ENCODE measurements around the gene RNASEL. TPM values are rescaled to one million over a fixed set of nuclear protein-coding genes. Genes with fewer than 3 reads are reported as not detected.

The RNASEL gene
- total RNA-seq, 2 experiments from 2014 or later = 3.5 to 3.7 TPM

GRCh38 chr1:182600745-182601415 is 11.8 kb upstream of the RNASEL start:
- Mint-ChIP-seq H3K36me3 (ENCODE audit: low read depth) (no peaks in the 10 kb centered on the region), H3K27ac (no peak overlapping the region), H3K4me3 (no peak overlapping the region), H3K4me1 (ENCODE audit: low read depth) (peaks cover under 1% of the 10 kb centered on the region), H3K27me3 (no peaks in the 10 kb centered on the region), H3K9me3 (no peaks in the 10 kb centered on the region)
- ATAC-seq (ENCODE audit: poor library complexity) (no peak), DNase-seq (no peak)
- TF ChIP-seq CTCF (IDR thresholded peaks at IDR 0.05) = no peak
- intact Hi-C loops (cut with DNase I, micrococcal nuclease) = loop anchor here (1.0 to 10.0 kb wide), 5 partner anchors 181 to 1036 kb away; partner anchors contain the start of genes ARPC5 (in 1 of the 2) and SMG7 (in 1 of the 2)
- Histone ChIP-seq H3K4me1 (ENCODE audit: insufficient read depth, low read length) (peaks cover 36% of the 10 kb centered on the region), H3K27me3 (ENCODE audit: control insufficient read depth in 1 of 2, insufficient read depth in 2 of 2, low read length in 2 of 2) (no peaks in the 10 kb centered on the region), H3K36me3 (ENCODE audit: insufficient read depth, low read length) (peaks cover 13% of the 10 kb centered on the region), H3K27ac (ENCODE audit: low read depth in 1 of 2, low read length in 2 of 2) (no peak overlapping the region), H3K4me3 (ENCODE audit: low read length) (no peak overlapping the region), H3K9me3 (ENCODE audit: control insufficient read depth in 1 of 2, insufficient read depth in 1 of 2, low read length in 2 of 2) (no peaks in the 10 kb centered on the region)
- CTCF ChIA-PET = interaction anchor here (0.8 to 15.9 kb wide), 13 partner anchors 10 to 186 kb away, joined by 3 to 370 read pairs (median 7); partner anchors contain the start of genes NPL and RNASEL
- POLR2A ChIA-PET = interaction anchor here (0.6 to 1.8 kb wide), 6 partner anchors 13 to 207 kb away, joined by 3 to 9 read pairs (median 6); partner anchors contain the start of gene NPL

- ATAC-seq (ENCODE audit: poor library complexity) (no peak), DNase-seq (no peak)
- H3K4me1 Mint-ChIP-seq (ENCODE audit: low read depth) = peaks cover 4% of the 10 kb centered on the region
- no peaks in the 10 kb centered on the region for H3K27me3 Mint-ChIP-seq
- Histone ChIP-seq H3K27me3 (ENCODE audit: control insufficient read depth in 1 of 2, insufficient read depth in 2 of 2, low read length in 2 of 2) (no peaks in the 10 kb centered on the region), H3K36me3 (ENCODE audit: insufficient read depth, low read length) (peaks cover 13% of the 10 kb centered on the region), H3K4me3 (ENCODE audit: low read length) (no peak overlapping the region), H3K9me3 (ENCODE audit: control insufficient read depth in 1 of 2, insufficient read depth in 1 of 2, low read length in 2 of 2) (no peaks in the 10 kb centered on the region), H3K4me1 (ENCODE audit: insufficient read depth, low read length) (peaks cover 36% of the 10 kb centered on the region), H3K27ac (ENCODE audit: low read depth in 1 of 2, low read length in 2 of 2) (no peak overlapping the region)
- H3K9me3 Mint-ChIP-seq = no peaks in the 10 kb centered on the region
- no peak overlapping the region for H3K27ac Mint-ChIP-seq
- no peaks in the 10 kb centered on the region for H3K36me3 Mint-ChIP-seq (ENCODE audit: low read depth)
- ChIA-PET CTCF (interaction anchor here (0.7 to 15.9 kb wide), 4 partner anchors 16 to 187 kb away, joined by 3 to 370 read pairs (median 10); partner anchors contain the start of gene NPL), POLR2A (interaction anchor here (1.3 to 1.8 kb wide), 3 partner anchors 12 to 184 kb away, joined by 4 to 8 read pairs (median 7); no protein-coding TSS in a partner anchor)
- intact Hi-C loops (cut with DNase I, micrococcal nuclease) = loop anchor here in 1 of 2 experiments (1.0 to 10.0 kb wide), 4 partner anchors 182 to 1037 kb away; partner anchors contain the start of genes ARPC5 and SMG7
- TF ChIP-seq CTCF (IDR thresholded peaks at IDR 0.05) = no peak
- no peak overlapping the region for H3K4me3 Mint-ChIP-seq
These were observed 11.1 kb upstream of the RNASEL start for GRCh38 chr1:182600036-182600713.

GRCh38 chr1:182599339-182599738 is 10.3 kb upstream of the RNASEL start:
- ATAC-seq (ENCODE audit: poor library complexity) (no peak), DNase-seq (peak in 4 of 14 experiments; percentile 16 to 53 (median 30))
- Mint-ChIP-seq H3K27me3 (no peaks in the 10 kb centered on the region), H3K9me3 (no peaks in the 10 kb centered on the region), H3K36me3 (ENCODE audit: low read depth) (no peaks in the 10 kb centered on the region), H3K4me3 (no peak overlapping the region), H3K4me1 (ENCODE audit: low read depth) (peaks cover 4% of the 10 kb centered on the region), H3K27ac (no peak overlapping the region)
- intact Hi-C loops (cut with DNase I, micrococcal nuclease) = loop anchor here in 1 of 2 experiments (5.0 kb wide), 1 partner anchor 512 kb away; no protein-coding TSS in a partner anchor
- H3K27me3 ChIP-seq (ENCODE audit: control insufficient read depth in 1 of 2, insufficient read depth in 2 of 2, low read length in 2 of 2) = no peaks in the 10 kb centered on the region
- H3K4me3 ChIP-seq (ENCODE audit: low read length) = no peak overlapping the region
- H3K36me3 ChIP-seq (ENCODE audit: insufficient read depth, low read length) = peaks cover 13% of the 10 kb centered on the region
- H3K4me1 ChIP-seq (ENCODE audit: insufficient read depth, low read length) = peaks cover 29% of the 10 kb centered on the region
- no peaks in the 10 kb centered on the region for H3K9me3 ChIP-seq (ENCODE audit: control insufficient read depth in 1 of 2, insufficient read depth in 1 of 2, low read length in 2 of 2)
- H3K27ac ChIP-seq (ENCODE audit: low read depth in 1 of 2, low read length in 2 of 2) = no peak overlapping the region
- TF ChIP-seq CTCF (IDR thresholded peaks at IDR 0.05) = peak; percentile 20
- ChIA-PET CTCF (interaction anchor here (0.6 to 15.9 kb wide), 4 partner anchors 21 to 188 kb away, joined by 3 to 370 read pairs (median 4); partner anchors contain the start of gene NPL), POLR2A (interaction anchor here (1.0 to 3.0 kb wide), 2 partner anchors 10 to 17 kb away, joined by 3 to 8 read pairs; partner anchors contain the start of gene RNASEL)

All from CD4-positive, alpha-beta T cell (primary cell).